KOPT-K1 (cell line): Measurements from ENCODE around the gene MAP9.
A peak's percentile ranks its signal among the peaks of the same experiment; 100 is the strongest.
"Not testable (repeated sequence)": the region's sequence is repeated elsewhere in the genome, so short reads cannot be mapped to it uniquely, and the experiment has no call there.

Experiments used
- H3K27ac ChIP-seq: fragments of 200-600 bp; sonication (generic); 2 replicates; pipeline ENCODE4 v1.5.1; 2016; ENCODE audit warnings: antibody characterized with exemption, mild to moderate bottlenecking, low read depth, low read length; ENCODE audit not compliant: poor library complexity, severe bottlenecking
- H3K36me3 ChIP-seq: fragments of 200-600 bp; sonication (generic); 2 replicates; pipeline ENCODE4 v1.5.1; 2017; ENCODE audit warnings: antibody characterized with exemption, mild to moderate bottlenecking, low read length, moderate library complexity; ENCODE audit not compliant: insufficient read depth
- H3K9me3 ChIP-seq: fragments of 200-600 bp; sonication (generic); 2 replicates; pipeline ENCODE4 v1.5.1; 2017; ENCODE audit warnings: antibody characterized with exemption, low read length, mild to moderate bottlenecking; ENCODE audit not compliant: insufficient read depth, poor library complexity, severe bottlenecking

Gene MAP9

GRCh38 chr4:155376387-155377268 lies at the start of gene MAP9:
Gene MAP9 (minus strand): TSS chr4:155376965. CDS start chr4:155375850, 1,115 bp downstream.
- H3K27ac ChIP-seq, result peak within 1 kb of the TSS; percentile 10

DNA sequence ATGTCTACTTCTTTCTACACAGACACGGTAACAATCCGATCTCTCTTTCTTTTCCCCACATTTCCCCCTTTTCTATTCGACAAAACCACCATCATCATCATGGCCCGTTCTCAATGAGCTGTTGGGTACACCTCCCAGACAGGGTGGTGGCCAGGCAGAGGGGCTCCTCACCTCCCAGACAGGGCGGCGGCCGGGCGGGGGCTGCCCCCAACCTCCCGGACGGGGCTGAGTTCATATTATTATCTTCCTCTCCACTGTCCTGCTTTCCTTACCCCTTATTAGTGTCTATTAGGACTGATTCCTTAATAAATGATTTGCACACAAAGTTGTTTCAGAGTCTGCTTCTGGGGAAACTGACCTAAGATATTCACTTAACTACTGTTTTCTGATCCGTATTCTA lies 48.0 kb upstream of the MAP9 start:
- H3K9me3 ChIP-seq, result peaks cover 11% of the 10 kb centered on the region
- not testable (repeated sequence) for H3K27ac ChIP-seq

More at GRCh38 chr4:155376387-155377268, at the start of gene MAP9:
- no peaks in the 10 kb centered on the region for H3K9me3 ChIP-seq
- H3K36me3 ChIP-seq, result no peaks in the 10 kb centered on the region

DNA sequence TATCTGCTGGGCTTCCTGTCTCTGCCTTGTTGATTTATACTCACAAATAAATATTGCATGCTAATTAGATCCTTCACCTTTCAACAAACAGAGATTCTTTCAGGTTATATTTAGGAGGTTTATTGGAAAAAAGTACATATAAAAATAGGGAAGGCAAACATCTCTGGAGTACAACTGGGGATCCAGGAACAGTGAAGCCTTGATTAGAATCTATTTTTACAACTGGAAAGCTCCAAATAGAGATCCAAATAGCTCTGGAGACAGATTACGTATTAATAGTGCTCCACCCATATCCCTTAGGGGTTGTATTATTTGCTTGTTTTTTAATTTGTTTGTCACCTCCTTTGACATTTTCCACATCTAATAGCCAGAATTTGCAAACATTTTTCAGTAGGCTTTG lies 46.9 kb upstream of the MAP9 start:
- Histone ChIP-seq H3K27ac (no peak overlapping the region), H3K36me3 (no peaks in the 10 kb centered on the region), H3K9me3 (peaks cover 11% of the 10 kb centered on the region)

More for the DNA sequence above, 48.0 kb upstream of the MAP9 start:
- not testable (repeated sequence) for H3K36me3 ChIP-seq

DNA sequence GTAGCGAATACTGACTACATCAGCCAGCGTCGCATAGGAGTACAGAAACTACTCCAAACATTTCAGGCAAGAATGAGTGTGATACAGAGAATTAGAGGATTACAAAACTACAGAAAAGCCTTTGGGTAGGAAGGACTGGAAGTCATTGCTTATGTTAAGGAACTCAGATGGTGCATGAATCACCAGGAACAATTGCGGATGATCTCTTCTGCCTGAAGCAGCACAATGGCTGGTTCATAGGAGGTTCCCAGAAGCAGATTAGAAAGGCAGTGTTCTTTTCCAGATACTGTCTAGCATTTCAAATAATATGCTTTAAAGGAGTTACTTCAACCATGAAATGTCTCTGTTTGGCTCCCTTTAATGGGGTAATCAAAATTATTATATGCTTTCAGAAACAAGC lies 42.5 kb upstream of the MAP9 start:
- no peak overlapping the region for H3K27ac ChIP-seq
- no peaks in the 10 kb centered on the region for H3K9me3 ChIP-seq
- no peaks in the 10 kb centered on the region for H3K36me3 ChIP-seq

GRCh38 chr4:155415662-155416061 lies 38.9 kb upstream of the MAP9 start:
- no peak overlapping the region for H3K27ac ChIP-seq
- H3K9me3 ChIP-seq, result no peaks in the 10 kb centered on the region

DNA sequence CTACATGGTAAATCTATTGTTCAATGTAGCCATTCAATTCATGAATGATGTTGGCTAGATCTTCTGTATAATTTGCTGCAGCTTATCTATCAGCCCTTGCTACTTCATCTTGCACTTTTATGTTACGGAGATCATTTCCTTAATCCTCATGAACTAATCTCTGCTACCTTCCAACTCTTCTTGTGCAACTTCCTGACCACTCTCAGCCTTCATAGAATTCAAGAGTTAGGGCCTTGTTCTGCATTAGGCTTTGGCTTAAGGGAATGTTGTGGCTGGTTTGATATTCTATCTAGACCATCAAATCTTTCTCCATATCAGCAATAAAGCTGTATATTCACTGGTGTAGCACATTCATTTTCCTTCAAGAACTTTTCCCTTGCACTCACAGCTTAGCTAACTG lies 36.7 kb upstream of the MAP9 start:
- Histone ChIP-seq H3K27ac (no peak overlapping the region), H3K36me3 (no peaks in the 10 kb centered on the region), H3K9me3 (no peaks in the 10 kb centered on the region)

More at GRCh38 chr4:155415662-155416061, 38.9 kb upstream of the MAP9 start:
- no peaks in the 10 kb centered on the region for H3K36me3 ChIP-seq

GRCh38 chr4:155411546-155411945 lies 34.8 kb upstream of the MAP9 start:
- H3K9me3 ChIP-seq, result no peaks in the 10 kb centered on the region
- no peaks in the 10 kb centered on the region for H3K36me3 ChIP-seq
- H3K27ac ChIP-seq, result no peak overlapping the region

- H3K27ac ChIP-seq, result no peak overlapping the region
- no peaks in the 10 kb centered on the region for H3K36me3 ChIP-seq
- H3K9me3 ChIP-seq, result no peaks in the 10 kb centered on the region
Measured at GRCh38 chr4:155408796-155409195, 32.0 kb upstream of the MAP9 start.

DNA sequence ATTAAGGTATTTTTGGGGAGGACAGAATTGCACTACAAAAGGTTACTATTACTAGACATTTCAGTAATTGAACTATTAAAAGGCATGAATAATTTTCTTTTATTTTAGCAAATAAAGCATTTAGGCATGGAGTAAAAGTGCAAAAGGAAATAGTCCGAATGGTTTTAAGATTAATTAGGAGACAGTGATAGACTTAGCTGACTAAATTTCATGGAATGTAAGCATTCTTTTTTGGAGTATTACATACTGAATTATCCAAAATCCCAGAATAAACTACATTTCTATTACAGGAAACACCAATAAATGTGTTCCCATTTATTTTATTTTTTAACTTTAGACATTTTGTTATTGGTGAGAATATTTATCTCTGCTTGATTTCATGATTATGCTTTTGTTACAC lies 30.7 kb upstream of the MAP9 start:
- Histone ChIP-seq H3K27ac (no peak overlapping the region), H3K9me3 (no peaks in the 10 kb centered on the region), H3K36me3 (no peaks in the 10 kb centered on the region)

- no peaks in the 10 kb centered on the region for H3K36me3 ChIP-seq
- H3K27ac ChIP-seq, result no peak overlapping the region
- H3K9me3 ChIP-seq, result no peaks in the 10 kb centered on the region
Measured at GRCh38 chr4:155405059-155405458, 28.3 kb upstream of the MAP9 start.

DNA sequence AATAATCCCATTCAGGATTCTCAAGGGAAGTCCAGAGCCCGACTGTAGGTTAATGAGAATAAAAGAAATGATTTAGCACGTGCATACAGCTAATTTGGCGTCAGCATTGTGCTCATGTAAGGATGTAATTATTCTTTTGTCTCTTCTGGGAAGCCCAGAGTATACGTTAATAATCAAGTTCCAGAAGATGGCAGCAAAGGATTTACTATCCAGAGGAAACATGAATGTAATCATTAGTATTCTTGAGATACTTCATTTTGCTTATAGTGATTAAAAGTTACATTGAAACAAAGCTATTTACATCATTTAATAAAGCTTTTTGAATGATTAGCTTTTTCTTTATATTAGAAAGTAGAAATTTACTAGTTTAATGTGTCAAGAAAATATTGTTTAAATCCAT lies 27.1 kb upstream of the MAP9 start:
- H3K27ac ChIP-seq, result no peak overlapping the region
- no peaks in the 10 kb centered on the region for H3K36me3 ChIP-seq
- H3K9me3 ChIP-seq, result no peaks in the 10 kb centered on the region

- Histone ChIP-seq H3K27ac (no peak overlapping the region), H3K9me3 (no peaks in the 10 kb centered on the region), H3K36me3 (no peaks in the 10 kb centered on the region)
Measured at GRCh38 chr4:155402941-155403340, 26.2 kb upstream of the MAP9 start.

DNA sequence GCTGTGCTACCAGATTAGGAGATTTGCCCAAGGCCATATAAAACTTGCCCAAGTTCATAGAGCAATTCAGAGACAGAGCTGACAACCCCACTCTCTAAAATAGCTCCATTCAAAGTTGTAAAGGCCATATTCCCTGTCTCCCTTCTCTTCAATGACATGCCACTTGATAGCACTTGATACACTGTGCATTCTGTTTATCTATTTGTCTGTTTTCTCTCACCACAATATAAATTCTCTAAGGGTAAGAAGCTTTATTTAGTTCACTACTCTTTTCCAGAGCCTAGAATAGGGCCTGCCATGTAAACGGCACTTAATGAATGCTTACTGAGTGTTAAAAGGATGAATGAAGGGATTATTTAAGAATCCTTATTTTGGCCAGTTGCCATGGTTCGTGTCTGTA lies 24.1 kb upstream of the MAP9 start:
- no peak overlapping the region for H3K27ac ChIP-seq
- no peaks in the 10 kb centered on the region for H3K36me3 ChIP-seq
- H3K9me3 ChIP-seq, result no peaks in the 10 kb centered on the region

- H3K36me3 ChIP-seq, result no peaks in the 10 kb centered on the region
- no peak overlapping the region for H3K27ac ChIP-seq
- no peaks in the 10 kb centered on the region for H3K9me3 ChIP-seq
Measured at GRCh38 chr4:155399974-155400697, 23.4 kb upstream of the MAP9 start.

- H3K9me3 ChIP-seq, result no peaks in the 10 kb centered on the region
- no peak overlapping the region for H3K27ac ChIP-seq
- no peaks in the 10 kb centered on the region for H3K36me3 ChIP-seq
Measured at GRCh38 chr4:155392481-155393184, 15.9 kb upstream of the MAP9 start.
